ENCODE results near the gene ITPR1.

DNA sequence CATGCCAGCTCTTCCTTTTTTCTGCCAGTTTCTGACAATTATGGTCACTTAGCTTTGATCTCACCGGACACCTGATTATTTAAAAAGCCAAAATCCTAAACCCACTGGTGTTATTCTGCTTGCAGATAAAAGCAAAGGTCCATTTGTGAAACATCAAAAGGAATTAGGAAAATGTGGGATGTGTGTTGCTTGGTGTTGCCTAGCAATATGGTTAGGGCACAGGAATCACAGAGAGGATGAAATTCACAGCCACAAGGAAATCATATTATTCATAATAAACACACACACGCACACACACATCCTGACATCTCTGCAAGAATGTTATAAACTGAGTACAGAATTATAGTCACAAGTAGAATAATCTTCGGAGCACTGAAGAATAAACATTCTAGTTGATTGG, 396.7 kb downstream of the ITPR1 start:
- TF ChIP-seq, protein P1, sequence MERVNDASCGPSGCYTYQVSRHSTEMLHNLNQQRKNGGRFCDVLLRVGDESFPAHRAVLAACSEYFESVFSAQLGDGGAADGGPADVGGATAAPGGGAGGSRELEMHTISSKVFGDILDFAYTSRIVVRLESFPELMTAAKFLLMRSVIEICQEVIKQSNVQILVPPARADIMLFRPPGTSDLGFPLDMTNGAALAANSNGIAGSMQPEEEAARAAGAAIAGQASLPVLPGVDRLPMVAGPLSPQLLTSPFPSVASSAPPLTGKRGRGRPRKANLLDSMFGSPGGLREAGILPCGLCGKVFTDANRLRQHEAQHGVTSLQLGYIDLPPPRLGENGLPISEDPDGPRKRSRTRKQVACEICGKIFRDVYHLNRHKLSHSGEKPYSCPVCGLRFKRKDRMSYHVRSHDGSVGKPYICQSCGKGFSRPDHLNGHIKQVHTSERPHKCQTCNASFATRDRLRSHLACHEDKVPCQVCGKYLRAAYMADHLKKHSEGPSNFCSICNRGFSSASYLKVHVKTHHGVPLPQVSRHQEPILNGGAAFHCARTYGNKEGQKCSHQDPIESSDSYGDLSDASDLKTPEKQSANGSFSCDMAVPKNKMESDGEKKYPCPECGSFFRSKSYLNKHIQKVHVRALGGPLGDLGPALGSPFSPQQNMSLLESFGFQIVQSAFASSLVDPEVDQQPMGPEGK (CRISPR knock-in tag; IDR thresholded peaks at IDR 0.05; ENCODE audit: borderline replicate concordance) = no peak
- TF ChIP-seq ZFP3 (CRISPR knock-in tag; IDR thresholded peaks at IDR 0.05) (no peak), BACH2 (CRISPR knock-in tag; IDR thresholded peaks at IDR 0.05; ENCODE audit: borderline replicate concordance) (no peak), ZNF565 (CRISPR knock-in tag; conservative IDR thresholded peaks at IDR 0.05; ENCODE audit: low read depth) (no peak), ZFP30 (CRISPR knock-in tag; IDR thresholded peaks at IDR 0.05) (no peak), ISL1 (CRISPR knock-in tag; IDR thresholded peaks at IDR 0.05) (no peak), TCF4 (CRISPR knock-in tag; IDR thresholded peaks at IDR 0.05; ENCODE audit: borderline replicate concordance) (no peak), ESRRG (CRISPR knock-in tag; IDR thresholded peaks at IDR 0.05) (no peak), RARB (CRISPR knock-in tag; IDR thresholded peaks at IDR 0.05) (no peak), ZNF70 (CRISPR knock-in tag; IDR thresholded peaks at IDR 0.05) (no peak), TOX (CRISPR knock-in tag; IDR thresholded peaks at IDR 0.05; ENCODE audit: borderline replicate concordance) (no peak)
- TF ChIP-seq, protein P2, sequence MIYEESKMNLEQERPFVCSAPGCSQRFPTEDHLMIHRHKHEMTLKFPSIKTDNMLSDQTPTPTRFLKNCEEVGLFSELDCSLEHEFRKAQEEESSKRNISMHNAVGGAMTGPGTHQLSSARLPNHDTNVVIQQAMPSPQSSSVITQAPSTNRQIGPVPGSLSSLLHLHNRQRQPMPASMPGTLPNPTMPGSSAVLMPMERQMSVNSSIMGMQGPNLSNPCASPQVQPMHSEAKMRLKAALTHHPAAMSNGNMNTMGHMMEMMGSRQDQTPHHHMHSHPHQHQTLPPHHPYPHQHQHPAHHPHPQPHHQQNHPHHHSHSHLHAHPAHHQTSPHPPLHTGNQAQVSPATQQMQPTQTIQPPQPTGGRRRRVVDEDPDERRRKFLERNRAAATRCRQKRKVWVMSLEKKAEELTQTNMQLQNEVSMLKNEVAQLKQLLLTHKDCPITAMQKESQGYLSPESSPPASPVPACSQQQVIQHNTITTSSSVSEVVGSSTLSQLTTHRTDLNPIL (CRISPR knock-in tag; IDR thresholded peaks at IDR 0.05; ENCODE audit: low read depth) = no peak
- TF ChIP-seq, protein P3, sequence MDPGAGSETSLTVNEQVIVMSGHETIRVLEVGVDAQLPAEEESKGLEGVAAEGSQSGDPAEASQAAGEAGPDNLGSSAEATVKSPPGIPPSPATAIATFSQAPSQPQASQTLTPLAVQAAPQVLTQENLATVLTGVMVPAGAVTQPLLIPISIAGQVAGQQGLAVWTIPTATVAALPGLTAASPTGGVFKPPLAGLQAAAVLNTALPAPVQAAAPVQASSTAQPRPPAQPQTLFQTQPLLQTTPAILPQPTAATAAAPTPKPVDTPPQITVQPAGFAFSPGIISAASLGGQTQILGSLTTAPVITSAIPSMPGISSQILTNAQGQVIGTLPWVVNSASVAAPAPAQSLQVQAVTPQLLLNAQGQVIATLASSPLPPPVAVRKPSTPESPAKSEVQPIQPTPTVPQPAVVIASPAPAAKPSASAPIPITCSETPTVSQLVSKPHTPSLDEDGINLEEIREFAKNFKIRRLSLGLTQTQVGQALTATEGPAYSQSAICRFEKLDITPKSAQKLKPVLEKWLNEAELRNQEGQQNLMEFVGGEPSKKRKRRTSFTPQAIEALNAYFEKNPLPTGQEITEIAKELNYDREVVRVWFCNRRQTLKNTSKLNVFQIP (CRISPR knock-in tag; IDR thresholded peaks at IDR 0.05; ENCODE audit: borderline replicate concordance, low read depth) = no peak

All from SK-N-SH treated with all-trans-retinoic acid at 6 μM for 48 hours (cell line).